ENCODE data around the gene NTM. TPM values are rescaled to one million over a fixed set of nuclear protein-coding genes. Genes with fewer than 3 reads are reported as not detected.

The NTM gene
- total RNA-seq, 1 experiment from 2014 or later, result 0.73 TPM

GRCh38 chr11:131912134-131912533 is 541.7 kb downstream of the NTM start:
- Histone ChIP-seq H3K9me3 (no peaks in the 10 kb centered on the region), H3K27me3 (replicated peaks; ENCODE audit: control insufficient read depth, insufficient read depth, low read length) (no peaks in the 10 kb centered on the region), H3K4me1 (no peaks in the 10 kb centered on the region), H3K4me3 (ENCODE audit: low read depth, low read length) (no peak overlapping the region), H3K36me3 (ENCODE audit: control insufficient read depth, insufficient read depth, low read length) (no peaks in the 10 kb centered on the region)
- Mint-ChIP-seq H3K4me1 (ENCODE audit: low read depth, unreplicated experiment) (no peaks in the 10 kb centered on the region), H3K4me3 (ENCODE audit: unreplicated experiment) (no peak overlapping the region), H3K27ac (ENCODE audit: unreplicated experiment) (no peak overlapping the region), H3K36me3 (ENCODE audit: insufficient read depth, unreplicated experiment) (no peaks in the 10 kb centered on the region), H3K27me3 (ENCODE audit: insufficient read depth, unreplicated experiment) (peaks cover 3% of the 10 kb centered on the region), H3K9me3 (ENCODE audit: unreplicated experiment) (no peaks in the 10 kb centered on the region)
- no peak for DNase-seq
- CTCF ChIA-PET, result no interaction called here
- POLR2A ChIA-PET, result no interaction called here
- TF ChIP-seq, protein P1, sequence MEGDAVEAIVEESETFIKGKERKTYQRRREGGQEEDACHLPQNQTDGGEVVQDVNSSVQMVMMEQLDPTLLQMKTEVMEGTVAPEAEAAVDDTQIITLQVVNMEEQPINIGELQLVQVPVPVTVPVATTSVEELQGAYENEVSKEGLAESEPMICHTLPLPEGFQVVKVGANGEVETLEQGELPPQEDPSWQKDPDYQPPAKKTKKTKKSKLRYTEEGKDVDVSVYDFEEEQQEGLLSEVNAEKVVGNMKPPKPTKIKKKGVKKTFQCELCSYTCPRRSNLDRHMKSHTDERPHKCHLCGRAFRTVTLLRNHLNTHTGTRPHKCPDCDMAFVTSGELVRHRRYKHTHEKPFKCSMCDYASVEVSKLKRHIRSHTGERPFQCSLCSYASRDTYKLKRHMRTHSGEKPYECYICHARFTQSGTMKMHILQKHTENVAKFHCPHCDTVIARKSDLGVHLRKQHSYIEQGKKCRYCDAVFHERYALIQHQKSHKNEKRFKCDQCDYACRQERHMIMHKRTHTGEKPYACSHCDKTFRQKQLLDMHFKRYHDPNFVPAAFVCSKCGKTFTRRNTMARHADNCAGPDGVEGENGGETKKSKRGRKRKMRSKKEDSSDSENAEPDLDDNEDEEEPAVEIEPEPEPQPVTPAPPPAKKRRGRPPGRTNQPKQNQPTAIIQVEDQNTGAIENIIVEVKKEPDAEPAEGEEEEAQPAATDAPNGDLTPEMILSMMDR (IDR thresholded peaks at IDR 0.05; ENCODE audit: insufficient read depth in 1 of 2, low read depth in 1 of 2, low read length in 1 of 2, severe bottlenecking in 1 of 2, unreplicated experiment in 1 of 2), result no peak
- intact Hi-C loops (cut with micrococcal nuclease; ENCODE audit: unreplicated experiment), result no loop called here
- no TSS peak for BruUV-seq (replicated peaks)

DNA sequence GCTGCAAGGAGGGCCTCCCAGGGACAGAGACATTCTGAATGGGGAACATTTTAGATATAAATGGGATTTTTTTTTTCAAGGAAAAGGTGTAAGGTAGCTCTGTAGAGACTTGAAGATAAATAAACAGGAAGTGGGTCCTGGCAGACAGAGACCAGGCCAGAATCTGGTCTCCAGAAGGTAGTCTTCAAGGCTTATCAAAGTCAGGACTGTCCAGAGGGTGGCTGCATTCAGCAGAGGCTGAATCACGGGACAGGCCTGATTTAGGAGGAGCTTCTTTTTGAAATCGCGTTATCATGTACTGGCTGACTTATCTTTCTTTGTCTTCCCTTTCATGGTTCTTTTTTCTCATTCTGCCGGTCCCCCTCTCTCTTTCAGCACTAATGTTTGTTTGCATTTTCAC is 542.9 kb downstream of the NTM start:
- H3K4me3 ChIP-seq (ENCODE audit: low read depth, low read length), result no peak overlapping the region
- Mint-ChIP-seq H3K4me1 (ENCODE audit: low read depth, unreplicated experiment) (no peaks in the 10 kb centered on the region), H3K4me3 (ENCODE audit: unreplicated experiment) (no peak overlapping the region), H3K27ac (ENCODE audit: unreplicated experiment) (no peak overlapping the region), H3K9me3 (ENCODE audit: unreplicated experiment) (no peaks in the 10 kb centered on the region), H3K36me3 (ENCODE audit: insufficient read depth, unreplicated experiment) (no peaks in the 10 kb centered on the region), H3K27me3 (ENCODE audit: insufficient read depth, unreplicated experiment) (peaks cover 2% of the 10 kb centered on the region)
- TF ChIP-seq, protein P1 (IDR thresholded peaks at IDR 0.05; ENCODE audit: insufficient read depth in 1 of 2, low read depth in 1 of 2, low read length in 1 of 2, severe bottlenecking in 1 of 2, unreplicated experiment in 1 of 2), result no peak
- no peaks in the 10 kb centered on the region for H3K27me3 ChIP-seq (replicated peaks; ENCODE audit: control insufficient read depth, insufficient read depth, low read length)
- CTCF ChIA-PET, result no interaction called here
- no peaks in the 10 kb centered on the region for H3K9me3 ChIP-seq
- no TSS peak for BruUV-seq (replicated peaks)
- DNase-seq, result no peak
- POLR2A ChIA-PET, result no interaction called here
- no peaks in the 10 kb centered on the region for H3K4me1 ChIP-seq
- intact Hi-C loops (cut with micrococcal nuclease; ENCODE audit: unreplicated experiment), result no loop called here
- no peaks in the 10 kb centered on the region for H3K36me3 ChIP-seq (ENCODE audit: control insufficient read depth, insufficient read depth, low read length)

DNA sequence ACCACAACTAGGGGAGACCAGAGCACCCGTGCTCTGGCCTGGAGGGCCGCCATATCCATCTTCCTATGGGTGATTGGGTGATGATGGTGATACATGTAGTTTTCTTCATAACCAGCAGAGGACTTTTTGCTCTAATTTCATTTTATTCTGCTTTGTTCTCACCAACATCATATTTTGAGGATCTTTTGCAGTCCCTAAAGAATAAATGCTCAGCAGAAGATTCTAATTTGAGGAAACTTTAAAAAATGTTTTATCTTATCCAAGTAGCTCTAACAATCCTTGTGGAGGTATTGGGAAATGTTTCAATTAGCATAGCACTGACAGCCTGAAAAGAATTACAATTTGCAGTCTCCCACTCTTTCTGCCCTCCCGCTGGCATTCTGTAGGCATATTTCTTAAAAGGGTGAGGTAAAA is 544.0 kb downstream of the NTM start:
- no peaks in the 10 kb centered on the region for H3K9me3 Mint-ChIP-seq (ENCODE audit: unreplicated experiment)
- no TSS peak for BruUV-seq (replicated peaks)
- POLR2A ChIA-PET, result no interaction called here
- H3K27me3 Mint-ChIP-seq (ENCODE audit: insufficient read depth, unreplicated experiment), result peaks cover 2% of the 10 kb centered on the region
- no peaks in the 10 kb centered on the region for H3K9me3 ChIP-seq
- DNase-seq, result no peak
- H3K27ac Mint-ChIP-seq (ENCODE audit: unreplicated experiment), result no peak overlapping the region
- no peaks in the 10 kb centered on the region for H3K36me3 Mint-ChIP-seq (ENCODE audit: insufficient read depth, unreplicated experiment)
- no peak overlapping the region for H3K4me3 ChIP-seq (ENCODE audit: low read depth, low read length)
- no peaks in the 10 kb centered on the region for H3K36me3 ChIP-seq (ENCODE audit: control insufficient read depth, insufficient read depth, low read length)
- H3K27me3 ChIP-seq (replicated peaks; ENCODE audit: control insufficient read depth, insufficient read depth, low read length), result no peaks in the 10 kb centered on the region
- no peaks in the 10 kb centered on the region for H3K4me1 Mint-ChIP-seq (ENCODE audit: low read depth, unreplicated experiment)
- H3K4me1 ChIP-seq, result no peaks in the 10 kb centered on the region
- intact Hi-C loops (cut with micrococcal nuclease; ENCODE audit: unreplicated experiment), result no loop called here
- TF ChIP-seq, protein P1 (IDR thresholded peaks at IDR 0.05; ENCODE audit: insufficient read depth in 1 of 2, low read depth in 1 of 2, low read length in 1 of 2, severe bottlenecking in 1 of 2, unreplicated experiment in 1 of 2), result peak in 1 of 2 experiments; percentile 11
- CTCF ChIA-PET, result no interaction called here
- H3K4me3 Mint-ChIP-seq (ENCODE audit: unreplicated experiment), result no peak overlapping the region

All from Caco-2 (cell line).